Transverse colon (tissue), 3 donors: ENCODE data around the gene IGFBP1.

Experiments used
- CTCF ChIP-seq, 5 experiments: fragments of 200-600 bp in 3 of 5; fragments of 450-650 bp in 2 of 5; sonication (generic) in 3 of 5; IDR thresholded peaks; 1 replicate in 2 of 5; 2 replicates in 3 of 5; pipeline ENCODE4 v1.5.1; 2016 to 2017; ENCODE audit warnings: antibody characterized with exemption in 5 of 5, inconsistent platforms in 3 of 5, mild to moderate bottlenecking in 2 of 5, moderate library complexity in 1 of 5
- EP300 ChIP-seq: sonication (generic); formaldehyde crosslinking; IDR thresholded peaks from one replicate; pipeline ENCODE4 v1.6.1; 2017; ENCODE audit warnings: antibody characterized with exemption, low read depth

GRCh38 chr7:45919993-45920459, 31.7 kb downstream of the IGFBP1 start:
- TF ChIP-seq CTCF (IDR thresholded peaks at IDR 0.05) (no peak), EP300 (no peak)
